Activated CD4-positive, alpha-beta T cell treated with anti-CD3 and anti-CD28 coated beads, Interleukin-2, Interleukin-4, amounts not matched to agents 100 ng/mL and 50 ng/mL, durations not matched to agents 16 hours and 8 hours (primary cell): Measurements from ENCODE around the gene DVL2.
A peak's percentile ranks its signal among the peaks of the same experiment; 100 is the strongest.

Experiments used
- DNase-seq: peaks from one replicate; pipeline ENCODE4 v3.0.0-alpha.2; 2020; ENCODE audit warnings: low spot score

Gene DVL2

DNA sequence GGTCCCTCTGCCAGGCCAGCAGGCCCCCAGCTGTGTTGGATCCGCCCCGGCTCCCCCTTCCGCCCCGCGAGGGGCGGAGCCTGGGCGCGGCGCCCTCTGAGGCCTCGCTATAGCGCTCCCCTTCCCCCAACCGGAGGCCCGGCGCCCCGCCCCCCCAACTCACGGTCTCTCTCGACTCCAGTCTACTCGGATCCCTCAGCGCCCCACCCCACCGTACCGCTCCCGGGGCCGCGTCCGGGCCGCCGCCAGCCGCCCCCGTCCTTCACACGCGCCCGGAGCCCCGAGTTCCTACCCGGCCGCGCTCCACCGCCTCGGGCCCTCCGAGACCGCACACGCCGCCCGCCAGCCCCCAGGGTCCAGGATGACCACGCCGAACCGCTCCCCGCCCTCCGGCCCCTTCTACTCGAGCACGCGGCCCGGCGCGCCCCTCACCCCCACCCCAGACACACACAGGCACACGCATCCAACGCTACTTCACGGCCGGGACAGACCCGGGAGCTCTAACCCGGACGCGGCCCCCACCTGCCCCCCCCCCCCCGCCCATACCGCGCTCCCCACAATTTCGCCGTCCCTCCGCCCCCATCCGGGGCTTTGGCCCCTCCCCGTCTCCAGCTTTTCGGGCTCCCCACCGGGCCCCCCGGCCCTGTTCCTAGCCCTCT lies 3.6 kb upstream of the DVL2 start:
- DNase-seq = peak; percentile 85

GRCh38 chr17:7237266-7237760 lies 3.0 kb upstream of the DVL2 start:
- no peak for DNase-seq

DNA sequence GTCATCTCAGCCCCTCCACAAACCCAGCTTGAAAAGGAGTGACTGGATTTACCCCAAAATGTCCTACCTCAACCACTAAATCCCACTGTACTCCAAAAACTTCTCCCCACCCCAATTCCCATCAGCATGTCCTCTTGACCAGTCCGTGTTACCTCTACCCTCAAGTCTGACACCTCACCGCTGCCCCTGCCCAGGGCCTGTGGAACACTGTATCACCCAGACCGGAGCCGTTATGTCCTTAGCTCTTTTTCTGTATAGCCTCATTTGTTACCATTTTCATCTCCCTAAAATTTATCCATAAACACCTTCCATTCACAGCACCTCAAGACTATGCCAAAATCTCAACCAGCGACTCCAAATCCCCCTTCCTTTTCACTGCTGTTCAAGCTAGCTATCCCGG lies 2.5 kb upstream of the DVL2 start:
- DNase-seq = no peak

DNA sequence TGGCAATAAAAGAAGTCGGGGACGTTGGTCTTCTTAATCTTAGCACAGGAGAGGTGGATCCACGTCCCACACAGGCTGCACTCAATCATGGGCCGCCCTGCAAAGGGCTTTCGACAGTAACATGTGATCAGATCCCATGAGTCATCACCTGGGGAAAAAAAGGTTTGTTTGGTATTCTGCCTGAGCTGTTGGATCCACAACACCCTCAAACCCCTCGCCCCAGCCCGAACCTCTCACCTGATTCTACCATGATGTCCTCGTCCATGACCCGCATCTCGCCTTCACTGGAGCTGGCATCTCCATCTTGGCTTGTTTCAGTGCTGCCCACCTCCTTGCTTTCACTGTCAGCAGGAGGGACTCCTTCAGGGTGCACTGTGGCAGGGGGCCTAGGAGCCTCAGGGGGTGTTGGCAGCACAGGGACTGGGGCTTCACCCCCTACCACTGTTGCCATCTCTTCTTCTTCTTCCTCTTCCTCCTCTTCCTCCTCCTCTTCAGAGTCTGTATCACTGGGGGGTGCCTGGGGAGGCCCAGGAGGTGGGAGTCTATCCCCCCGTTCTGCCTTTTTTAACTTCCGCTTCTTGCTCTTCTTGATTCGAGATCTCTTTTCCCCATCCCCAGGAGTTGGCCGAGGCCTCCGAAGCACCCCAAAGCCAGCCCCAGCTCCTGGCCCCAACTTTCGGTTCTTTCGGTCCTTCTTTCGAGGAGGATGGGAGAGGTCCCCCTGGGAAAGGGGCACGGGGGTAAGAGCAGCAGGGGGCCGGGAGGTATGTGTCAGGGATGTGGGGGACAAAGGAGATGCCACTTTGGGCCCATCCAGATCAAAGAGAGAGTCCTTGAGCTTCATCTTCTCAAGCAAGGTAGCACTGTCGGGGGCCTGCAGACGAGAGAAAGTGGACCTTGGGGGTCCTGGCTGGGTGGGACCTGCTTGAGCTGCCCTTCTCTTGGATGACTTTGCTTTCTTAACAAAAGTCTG lies 1.7 kb upstream of the DVL2 start:
- no peak for DNase-seq

- DNase-seq = no peak
Measured at GRCh38 chr17:7233701-7234082, 625 bp downstream of the DVL2 start.

- no peak for DNase-seq
Measured at GRCh38 chr17:7232114-7232513, 2.2 kb downstream of the DVL2 start.

DNA sequence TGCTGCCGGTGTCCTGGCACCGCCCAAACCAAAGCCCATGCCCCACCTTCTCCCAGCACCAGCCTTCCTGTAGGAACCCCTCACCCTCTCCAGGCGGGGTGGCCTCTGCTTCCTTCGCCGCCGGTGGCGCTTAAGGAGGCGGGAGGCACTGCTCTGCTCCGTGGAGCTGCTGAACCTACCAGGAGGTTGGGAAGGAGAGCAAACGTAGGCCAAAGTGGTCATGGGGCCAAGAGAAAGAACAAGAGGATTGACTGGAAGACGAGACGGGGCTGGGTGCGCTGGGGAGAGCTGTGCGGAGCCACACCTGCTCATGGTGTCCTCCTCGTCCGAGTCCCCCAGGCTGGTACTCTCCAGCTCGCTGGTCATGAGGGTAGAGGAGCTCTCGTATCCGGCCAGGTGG lies 4.8 kb downstream of the DVL2 start:
- DNase-seq = no peak

GRCh38 chr17:7228920-7229319 lies 5.4 kb downstream of the DVL2 start:
- no peak for DNase-seq

- no peak for DNase-seq
Measured at GRCh38 chr17:7226721-7227710, 7.3 kb downstream of the DVL2 start.

- no peak for DNase-seq
Measured at GRCh38 chr17:7225711-7226331, 8.5 kb downstream of the DVL2 start.

DNA sequence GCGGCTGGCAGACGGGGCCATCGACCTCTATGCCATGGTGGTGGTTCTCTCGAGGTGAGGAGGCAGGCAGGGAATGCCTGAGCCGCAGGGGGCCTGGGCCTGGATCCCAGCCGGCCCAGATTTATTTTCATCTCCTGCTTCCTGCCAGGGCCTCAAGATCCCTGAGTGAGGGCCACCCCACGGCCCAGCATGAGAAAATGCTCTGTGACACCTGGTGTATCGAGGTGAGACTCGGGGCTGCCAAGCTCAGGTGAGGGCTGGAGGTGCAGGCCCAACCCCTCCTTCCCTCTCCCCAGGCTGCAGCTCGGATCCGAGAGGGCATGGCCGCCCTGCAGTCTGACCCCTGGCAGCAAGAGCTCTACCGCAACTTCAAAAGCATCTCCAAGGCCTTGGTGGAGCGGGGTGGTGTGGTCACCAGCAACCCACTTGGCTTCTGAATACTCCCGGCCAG lies 9.6 kb downstream of the DVL2 start:
- no peak for DNase-seq

GRCh38 chr17:7224110-7224509 lies 10.2 kb downstream of the DVL2 start:
- DNase-seq = no peak

GRCh38 chr17:7223375-7223774 lies 10.9 kb downstream of the DVL2 start:
- DNase-seq = no peak

DNA sequence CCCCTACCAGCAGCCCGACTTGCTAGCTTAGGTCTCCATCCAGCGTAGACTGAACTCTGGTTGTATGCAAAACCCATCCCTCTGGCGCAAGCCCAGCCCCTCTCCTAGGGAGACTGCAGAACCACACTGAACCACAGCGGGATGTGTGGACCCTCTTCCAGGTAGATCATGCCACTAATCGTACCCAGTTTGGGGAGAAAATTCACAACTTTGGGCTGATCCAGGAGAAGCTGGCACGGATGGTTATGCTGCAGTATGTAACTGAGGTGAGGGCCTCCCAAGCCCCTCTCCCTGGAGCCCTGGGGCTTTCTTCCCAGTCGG lies 11.4 kb downstream of the DVL2 start:
- no peak for DNase-seq

DNA sequence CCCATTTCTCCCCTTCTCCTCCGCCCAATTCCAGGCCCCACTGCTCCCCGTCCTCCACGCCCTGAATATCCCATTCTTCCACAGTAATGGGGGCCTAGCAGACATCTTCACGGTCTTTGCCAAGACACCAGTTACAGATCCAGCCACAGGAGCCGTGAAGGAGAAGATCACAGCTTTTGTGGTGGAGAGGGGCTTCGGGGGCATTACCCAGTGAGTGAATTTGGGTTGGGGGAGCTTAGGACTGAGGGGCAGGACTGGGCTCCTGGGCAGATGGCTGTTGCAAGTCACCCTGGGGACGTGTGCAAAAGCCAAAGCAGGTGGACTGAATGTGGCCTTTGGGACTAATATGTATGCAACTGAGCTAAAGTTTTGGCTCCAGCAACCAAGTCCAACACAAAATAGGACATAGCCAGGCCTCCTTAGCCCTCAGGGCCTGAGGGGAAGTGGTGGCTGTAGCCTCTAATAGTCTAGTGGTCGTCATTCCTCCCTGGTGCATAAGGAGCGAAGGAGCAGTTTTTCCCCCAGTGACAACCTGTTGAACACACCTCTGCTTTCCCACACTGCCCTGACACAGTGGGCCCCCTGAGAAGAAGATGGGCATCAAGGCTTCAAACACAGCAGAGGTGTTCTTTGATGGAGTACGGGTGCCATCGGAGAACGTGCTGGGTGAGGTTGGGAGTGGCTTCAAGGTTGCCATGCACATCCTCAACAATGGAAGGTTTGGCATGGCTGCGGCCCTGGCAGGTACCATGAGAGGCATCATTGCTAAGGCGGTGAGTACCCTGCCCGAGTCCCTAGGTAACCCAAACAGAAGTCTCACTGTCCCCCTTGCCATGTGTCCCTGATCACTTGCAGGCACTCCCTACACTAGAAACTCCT lies 12.0 kb downstream of the DVL2 start:
- DNase-seq = no peak

DNA sequence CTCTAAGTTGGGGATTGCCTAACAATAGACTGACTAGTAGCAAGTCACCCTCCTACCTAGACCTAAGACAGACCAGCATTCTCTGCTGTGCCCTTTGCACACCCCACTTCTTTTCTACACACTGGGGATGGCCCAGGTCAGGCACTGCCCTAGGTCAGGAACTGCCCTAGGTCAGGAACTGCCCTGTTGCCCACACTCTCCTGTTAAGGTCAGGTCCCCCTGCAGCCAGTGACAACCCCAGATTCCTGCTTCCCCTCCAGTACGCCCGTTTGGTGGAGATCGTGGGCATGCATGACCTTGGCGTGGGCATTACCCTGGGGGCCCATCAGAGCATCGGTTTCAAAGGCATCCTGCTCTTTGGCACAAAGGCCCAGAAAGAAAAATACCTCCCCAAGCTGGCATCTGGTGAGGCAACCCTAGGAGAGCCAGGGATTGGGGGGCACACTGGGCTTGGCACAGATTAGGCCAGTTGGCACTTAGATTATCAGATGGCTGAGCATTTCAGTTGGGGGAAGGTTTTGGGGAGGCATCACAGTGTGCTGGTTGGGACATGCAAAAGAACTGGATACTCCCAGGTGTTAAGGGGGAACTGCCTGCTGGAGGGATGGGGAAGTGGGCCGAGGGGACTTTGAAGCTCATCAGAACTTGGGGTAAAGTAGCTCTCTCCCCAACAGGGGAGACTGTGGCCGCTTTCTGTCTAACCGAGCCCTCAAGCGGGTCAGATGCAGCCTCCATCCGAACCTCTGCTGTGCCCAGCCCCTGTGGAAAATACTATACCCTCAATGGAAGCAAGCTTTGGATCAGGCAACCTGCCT lies 12.8 kb downstream of the DVL2 start:
- DNase-seq = no peak

GRCh38 chr17:7220593-7221277 lies 13.6 kb downstream of the DVL2 start:
- peak; percentile 67 for DNase-seq

GRCh38 chr17:7219812-7220592 lies 14.3 kb downstream of the DVL2 start, which contains the start of the genes ACADVL and DLG4:
ACADVL (plus strand) TSS chr17:7219938; CDS start chr17:7219985, 47 bp downstream.
DLG4 (minus strand) TSS chr17:7219836.
- peak; percentile 85 for DNase-seq
